NCI-H510A (cell line): Measurements from ENCODE around the gene MYG1.
"Not testable (repeated sequence)": the region's sequence is repeated elsewhere in the genome, so short reads cannot be mapped to it uniquely, and the experiment has no call there.

Experiments used
- DNase-seq: peaks from one replicate; lab custom pipeline; 2025; lab: John Stamatoyannopoulos, UW

Gene MYG1

GRCh38 chr12:53286448-53286847 lies 13.0 kb upstream of the MYG1 start:
- no peak for DNase-seq

GRCh38 chr12:53287741-53288216 lies 11.7 kb upstream of the MYG1 start:
- DNase-seq = no peak

GRCh38 chr12:53288322-53288721 lies 11.2 kb upstream of the MYG1 start:
- no peak for DNase-seq

- DNase-seq = no peak
Measured at GRCh38 chr12:53289891-53290290, 9.6 kb upstream of the MYG1 start.

- no peak for DNase-seq
Measured at GRCh38 chr12:53290661-53291060, 8.8 kb upstream of the MYG1 start.

GRCh38 chr12:53292426-53292825 lies 7.1 kb upstream of the MYG1 start:
- peak; percentile 74 for DNase-seq

- DNase-seq = peak; percentile 80
Measured at GRCh38 chr12:53295070-53295890, 4.2 kb upstream of the MYG1 start, which contains the start of gene PFDN5. TSS of gene PFDN5 (plus strand) at chr12:53295542. CDS start at chr12:53295568, 26 bp downstream.

- no peak for DNase-seq
Measured at GRCh38 chr12:53295891-53296219, 3.6 kb upstream of the MYG1 start.

- DNase-seq = not testable (repeated sequence)
Measured at GRCh38 chr12:53297106-53297505, 2.4 kb upstream of the MYG1 start.

- no peak for DNase-seq
Measured at GRCh38 chr12:53298164-53298563, 1.3 kb upstream of the MYG1 start.

GRCh38 chr12:53299101-53299453 lies 418 bp upstream of the MYG1 start:
- DNase-seq = no peak

- DNase-seq = no peak
Measured at GRCh38 chr12:53300187-53300586, 692 bp downstream of the MYG1 start.

GRCh38 chr12:53302903-53303302 lies 3.4 kb downstream of the MYG1 start:
- no peak for DNase-seq

GRCh38 chr12:53306826-53307225 lies 7.3 kb downstream of the MYG1 start:
- DNase-seq = no peak

GRCh38 chr12:53308276-53308675 lies 8.8 kb downstream of the MYG1 start:
- no peak for DNase-seq

GRCh38 chr12:53313996-53314395 lies 14.5 kb downstream of the MYG1 start:
- no peak for DNase-seq

GRCh38 chr12:53320352-53321195 lies 21.1 kb downstream of the MYG1 start:
- DNase-seq = no peak

- peak; percentile 5 for DNase-seq
Measured at GRCh38 chr12:53324113-53324778, 24.8 kb downstream of the MYG1 start.

GRCh38 chr12:53324779-53325510 lies 25.4 kb downstream of the MYG1 start:
- peak; percentile 84 for DNase-seq

GRCh38 chr12:53325511-53326061 lies 26.1 kb downstream of the MYG1 start:
- DNase-seq = no peak

GRCh38 chr12:53326460-53327185 lies 27.1 kb downstream of the MYG1 start:
- DNase-seq = no peak
